GM12801 (cell line): ENCODE data around the gene ERI3.

Source experiments
- CTCF ChIP-seq: IDR thresholded peaks from one replicate; pipeline ENCODE4 v1.5.1; 2011; ENCODE audit warnings: control low read depth; ENCODE audit not compliant: insufficient read length; ENCODE audit errors: extremely low read depth

ERI3 gene

DNA sequence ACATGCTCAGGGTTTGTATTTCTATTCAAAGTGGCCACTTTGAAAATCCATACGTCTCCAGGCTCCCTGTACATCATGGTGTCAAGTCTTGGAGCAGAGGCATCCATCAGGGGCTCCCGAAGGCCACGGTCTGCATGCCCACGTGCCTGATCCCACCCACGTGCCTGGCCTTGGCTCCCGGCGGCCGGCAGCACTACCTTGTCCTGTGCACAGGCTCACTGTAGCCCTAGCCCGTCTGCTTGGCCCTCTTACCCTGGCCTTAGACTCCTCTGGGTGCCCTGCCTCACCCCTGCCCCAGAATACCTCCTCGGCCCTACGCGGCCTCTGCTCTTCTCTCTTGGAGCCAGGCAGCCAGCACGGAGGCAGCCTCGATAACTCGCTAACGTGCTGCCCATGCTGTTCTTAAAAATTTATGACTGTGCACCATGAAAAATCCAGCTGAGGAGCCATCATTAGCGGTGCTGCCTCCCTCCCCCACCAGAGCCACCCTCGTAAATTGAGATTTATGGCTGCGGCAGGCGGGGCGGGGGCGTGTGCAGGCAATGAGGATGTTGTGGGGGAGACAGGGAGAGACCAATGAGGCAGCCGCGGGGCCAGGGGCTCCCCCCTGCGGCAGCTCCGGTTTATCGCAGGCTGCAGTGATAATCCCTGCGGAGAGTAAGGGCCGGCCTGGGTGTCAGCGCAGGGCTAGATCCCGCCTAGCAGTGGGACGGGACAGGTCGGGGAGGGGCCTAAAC is 117.2 kb downstream of the ERI3 start:
- no peak for TF ChIP-seq CTCF

- TF ChIP-seq CTCF, result no peak
Observed at GRCh38 chr1:44236490-44237272, 118.4 kb downstream of the ERI3 start.

GRCh38 chr1:44235808-44236207 is 119.2 kb downstream of the ERI3 start:
- TF ChIP-seq CTCF, result no peak

DNA sequence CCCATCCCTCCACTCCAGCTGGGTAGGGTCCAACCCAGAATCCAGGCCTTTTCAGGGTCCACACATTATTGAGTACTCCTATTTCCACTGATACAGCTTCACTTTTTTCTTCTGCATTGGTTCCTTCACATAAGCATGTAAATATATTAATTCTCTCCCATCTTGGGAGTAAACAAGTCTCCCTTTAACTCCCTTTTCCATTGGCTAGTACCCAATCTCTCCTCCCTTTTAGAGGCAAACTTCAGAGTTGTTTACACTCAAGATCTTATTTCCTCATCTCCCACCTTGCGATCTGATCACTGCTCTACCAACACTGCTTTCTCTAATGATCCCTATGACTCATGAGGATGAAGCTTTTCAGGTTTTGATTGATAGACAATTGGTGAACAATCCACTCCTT is 121.5 kb downstream of the ERI3 start:
- TF ChIP-seq CTCF, result no peak

DNA sequence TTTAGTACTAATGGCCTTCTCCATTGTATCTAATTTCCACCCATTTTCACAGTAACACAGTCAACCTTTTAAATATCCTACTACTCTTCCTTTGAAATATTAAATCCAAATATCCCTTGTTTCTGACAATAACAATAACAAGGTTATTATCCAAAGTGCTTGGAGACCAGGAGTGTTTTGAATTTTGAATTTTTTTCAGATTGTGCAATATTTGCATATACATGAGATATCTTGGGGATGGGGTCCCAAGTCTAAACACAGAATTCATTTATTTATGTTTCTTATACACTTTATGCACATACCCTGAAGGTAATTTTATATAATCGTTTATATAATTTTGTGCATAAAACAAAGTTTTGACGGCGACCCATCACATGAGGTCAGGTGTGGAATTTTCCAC is 124.3 kb downstream of the ERI3 start:
- TF ChIP-seq CTCF, result no peak

DNA sequence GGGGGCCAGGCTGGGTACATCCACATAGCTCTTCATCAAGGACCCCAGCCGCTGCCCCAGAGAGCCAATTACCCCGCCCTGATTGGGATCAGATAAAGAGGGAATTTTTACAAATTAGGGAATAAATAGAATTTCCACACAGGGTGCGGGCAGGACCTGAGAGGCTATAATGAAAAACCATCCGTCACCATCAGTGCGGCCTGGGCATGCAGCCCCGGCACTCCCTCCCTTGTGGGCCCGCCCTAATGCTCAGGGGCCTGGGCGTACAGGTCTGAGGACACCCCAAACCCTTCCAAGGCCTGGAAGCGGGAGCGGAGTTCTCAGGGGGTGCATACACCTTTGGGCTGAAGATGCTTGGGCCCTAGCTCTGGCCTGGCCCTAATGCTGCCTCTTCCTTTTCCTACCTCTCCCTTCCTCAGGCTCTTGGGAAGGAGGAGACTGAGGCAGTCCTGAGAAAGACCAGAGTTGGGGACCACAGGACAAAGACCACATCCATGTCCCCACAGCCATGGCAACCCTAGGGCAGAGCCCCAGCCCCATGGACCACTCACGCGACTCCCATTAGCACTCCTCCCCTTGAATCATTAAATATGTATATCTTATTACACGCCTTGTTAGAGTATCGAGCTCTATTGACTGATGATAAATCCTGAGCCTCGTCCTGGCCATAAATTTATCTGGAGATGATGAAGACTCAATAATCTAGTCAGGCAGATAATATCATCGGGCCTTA is 125.5 kb downstream of the ERI3 start:
- TF ChIP-seq CTCF, result no peak

- TF ChIP-seq CTCF, result no peak
Observed at GRCh38 chr1:44228218-44228617, 126.8 kb downstream of the ERI3 start.
